NCI-H82 treated with DMSO at 0.1 percent for 48 hours (cell line): ENCODE results near the gene TMOD4.
"Not testable (repeated sequence)": the region's sequence is repeated elsewhere in the genome, so short reads cannot be mapped to it uniquely, and the experiment has no call there.

ENCODE experiments used
- DNase-seq: peaks from one replicate; lab custom pipeline; 2025; ENCODE audit not compliant: unreplicated experiment; lab: John Stamatoyannopoulos, UW

Gene TMOD4

DNA sequence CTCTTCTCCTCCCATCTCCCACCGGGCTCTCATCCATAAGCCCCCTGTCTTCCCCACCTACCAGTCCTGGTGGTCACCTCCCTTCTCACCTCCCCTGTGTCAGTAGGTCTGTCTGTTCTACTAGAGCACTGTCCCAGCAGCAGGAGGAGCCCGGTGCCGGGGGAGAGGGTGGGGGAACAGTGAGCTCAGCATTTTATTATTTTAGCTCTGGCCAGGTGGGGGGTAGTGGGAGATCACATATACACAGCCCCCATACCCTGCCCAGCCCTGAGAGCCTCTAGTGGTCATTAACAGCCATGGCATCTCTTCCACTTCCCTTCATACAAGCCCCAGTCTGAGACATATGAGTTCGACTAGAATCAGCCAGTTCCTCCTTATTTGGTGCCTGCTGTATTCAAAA lies at the start of gene TMOD4:
Gene TMOD4, minus strand, starts transcription at position 119 of the 400 bp plus-strand sequence. CDS start 1,106 bp downstream, outside the sequence.
- no peak for DNase-seq

GRCh38 chr1:151222130-151222529 lies 46.3 kb upstream of the TMOD4 start:
- no peak for DNase-seq

- no peak for DNase-seq
Measured at GRCh38 chr1:151221616-151222015, 45.8 kb upstream of the TMOD4 start.

- no peak for DNase-seq
Measured at GRCh38 chr1:151213560-151213959, 37.8 kb upstream of the TMOD4 start.

DNA sequence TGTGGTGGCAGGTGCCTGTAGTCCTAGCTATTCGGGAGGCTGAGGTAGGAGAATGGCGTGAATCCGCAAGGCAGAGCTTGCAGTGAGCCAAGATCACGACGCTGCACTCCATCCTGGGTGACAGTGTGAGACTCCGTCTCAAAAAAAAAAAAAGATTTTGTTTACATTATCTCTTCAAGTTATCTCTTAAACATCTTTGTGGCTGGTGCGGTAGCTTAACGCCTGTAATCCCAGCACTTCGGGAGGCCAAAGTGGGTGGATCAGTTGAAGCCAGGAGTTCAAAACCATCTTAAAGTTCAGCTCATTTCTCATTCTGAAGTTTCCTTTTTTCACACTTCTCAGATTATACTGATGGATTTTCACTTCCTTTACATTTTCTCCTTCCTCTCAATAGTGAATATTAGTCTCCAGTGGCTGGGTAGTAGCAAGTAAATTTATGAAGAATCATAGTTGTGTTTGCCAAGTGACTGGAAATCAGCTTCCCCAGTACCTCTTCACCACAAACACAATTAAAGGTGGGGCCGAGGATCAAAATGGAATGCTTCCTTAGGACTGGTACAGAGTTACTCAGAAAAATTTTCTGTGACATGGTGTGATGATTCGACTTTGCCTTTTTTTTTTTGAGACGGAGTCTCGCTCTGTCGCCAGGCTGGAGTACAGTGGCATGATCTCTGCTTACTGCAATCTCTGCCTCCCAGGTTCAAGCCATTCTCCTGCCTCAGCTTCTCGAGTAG lies 36.4 kb upstream of the TMOD4 start:
- DNase-seq = no peak

DNA sequence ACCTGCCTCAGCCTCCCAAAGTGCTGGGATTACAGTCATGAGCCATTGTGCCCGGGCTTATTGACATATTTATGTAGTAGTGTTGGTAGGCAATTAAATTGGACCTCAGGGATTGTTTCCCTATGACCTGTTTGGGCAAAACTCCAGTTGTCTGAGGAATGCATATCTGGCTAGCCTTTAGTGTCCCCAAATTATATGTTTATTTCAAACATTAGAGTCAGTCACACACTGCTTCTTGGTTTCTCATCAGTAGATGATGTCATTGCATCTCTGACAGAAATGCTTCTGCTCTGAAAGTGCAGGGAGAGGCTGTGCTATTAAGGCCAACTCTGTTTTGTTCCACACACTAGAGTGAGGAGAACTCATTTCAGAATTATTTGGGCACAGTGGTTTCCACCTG lies 35.0 kb upstream of the TMOD4 start:
- no peak for DNase-seq

DNA sequence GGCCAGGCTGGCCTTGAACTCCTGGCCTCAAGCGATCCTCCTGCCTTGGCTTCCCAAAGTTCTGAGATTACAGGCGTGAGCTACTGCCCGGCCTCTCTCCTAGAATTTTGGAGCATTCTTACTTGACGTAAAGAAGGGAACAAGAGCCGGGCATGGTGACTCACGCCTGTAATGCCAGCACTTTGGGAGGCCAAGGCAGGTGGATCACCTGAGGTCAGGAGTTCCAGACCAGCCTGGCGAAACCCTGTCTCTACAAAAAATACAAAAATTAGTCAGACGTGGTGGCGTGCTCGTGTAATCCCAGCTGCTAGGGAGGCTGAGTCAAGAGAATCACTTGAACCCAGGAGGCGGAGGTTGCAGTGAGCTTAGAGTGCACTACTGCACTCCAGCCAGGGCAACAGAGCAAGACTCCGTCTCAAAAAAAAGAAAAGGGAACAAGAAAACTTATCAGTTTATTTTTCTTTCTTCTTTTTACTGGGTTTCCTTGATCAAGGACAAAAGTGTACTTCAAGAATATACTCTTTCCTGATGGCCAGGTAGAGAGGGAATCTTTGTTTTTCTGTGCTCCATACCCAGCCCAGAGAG lies 29.7 kb upstream of the TMOD4 start:
- not testable (repeated sequence) for DNase-seq

GRCh38 chr1:151199873-151200581 lies 24.2 kb upstream of the TMOD4 start:
- DNase-seq = no peak

GRCh38 chr1:151198254-151199127 lies 22.7 kb upstream of the TMOD4 start, which contains the start of gene PIP5K1A:
TSS of gene PIP5K1A (plus strand) at chr1:151198552. CDS start at chr1:151198997, 445 bp downstream.
- DNase-seq = peak; percentile 99

GRCh38 chr1:151197863-151198253 lies 22.1 kb upstream of the TMOD4 start:
- DNase-seq = no peak

DNA sequence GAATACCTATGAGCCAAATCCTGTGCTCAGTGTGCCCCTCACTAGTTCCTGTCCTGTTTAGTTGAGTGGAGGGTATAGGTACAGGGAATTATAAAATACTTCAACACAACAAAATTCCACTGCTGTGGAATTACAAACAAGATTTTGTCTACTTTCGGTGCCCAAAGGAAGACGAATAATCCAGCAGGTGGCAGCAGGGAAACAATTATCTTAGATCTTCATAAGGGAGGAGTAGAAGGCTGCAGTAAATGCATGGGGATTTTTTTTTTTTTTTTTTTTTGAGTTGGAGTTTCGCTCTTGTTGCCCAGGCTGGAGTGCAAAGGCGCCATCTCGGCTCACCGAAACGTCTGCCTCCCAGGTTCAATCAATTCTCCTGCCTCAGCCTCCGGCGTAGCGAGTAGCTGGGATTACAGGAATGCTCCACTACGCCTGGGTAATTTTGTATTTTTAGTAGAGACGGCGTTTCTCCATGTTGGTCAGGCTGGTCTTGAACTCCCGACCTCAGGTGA lies 20.6 kb upstream of the TMOD4 start:
- DNase-seq = peak; percentile 91

GRCh38 chr1:151194894-151195594 lies 19.3 kb upstream of the TMOD4 start:
- DNase-seq = not testable (repeated sequence)

DNA sequence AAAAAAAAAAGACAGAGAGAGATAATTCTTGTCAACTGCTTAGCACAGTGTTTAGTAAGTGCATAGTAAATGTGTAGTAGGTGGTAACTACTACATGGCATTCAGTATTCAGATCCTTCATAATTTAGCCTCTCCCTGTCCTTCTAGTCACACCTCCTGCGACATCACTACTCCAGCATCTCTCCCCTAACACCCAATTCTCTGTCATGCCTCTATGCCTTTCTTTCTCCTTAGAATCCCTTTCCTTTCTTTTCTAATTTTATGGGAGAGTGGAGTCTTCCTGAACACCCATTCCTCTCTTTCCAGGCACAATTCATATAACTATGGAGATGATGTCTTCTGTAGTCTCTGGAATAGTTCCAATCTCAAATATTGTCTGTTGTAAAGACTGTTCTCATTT lies 18.1 kb upstream of the TMOD4 start:
- no peak for DNase-seq

DNA sequence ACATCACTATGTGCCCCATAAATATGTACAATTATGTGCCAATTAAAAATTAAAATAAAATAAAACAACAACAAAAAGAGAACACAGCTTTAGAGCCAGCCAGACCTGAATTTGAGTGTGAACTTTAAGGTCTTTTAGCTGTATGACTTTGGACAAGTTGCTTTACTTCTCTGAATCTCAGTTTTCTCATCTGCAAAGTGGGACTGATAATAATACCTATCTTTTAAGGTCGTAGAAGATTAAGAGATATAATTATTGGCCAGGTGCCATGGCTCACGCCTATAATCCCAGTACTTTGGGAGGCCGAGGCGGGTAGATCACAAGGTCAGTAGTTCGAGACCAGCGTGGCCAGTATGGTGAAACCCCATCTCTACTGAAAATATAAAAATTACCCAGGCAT lies 17.5 kb upstream of the TMOD4 start:
- no peak for DNase-seq

DNA sequence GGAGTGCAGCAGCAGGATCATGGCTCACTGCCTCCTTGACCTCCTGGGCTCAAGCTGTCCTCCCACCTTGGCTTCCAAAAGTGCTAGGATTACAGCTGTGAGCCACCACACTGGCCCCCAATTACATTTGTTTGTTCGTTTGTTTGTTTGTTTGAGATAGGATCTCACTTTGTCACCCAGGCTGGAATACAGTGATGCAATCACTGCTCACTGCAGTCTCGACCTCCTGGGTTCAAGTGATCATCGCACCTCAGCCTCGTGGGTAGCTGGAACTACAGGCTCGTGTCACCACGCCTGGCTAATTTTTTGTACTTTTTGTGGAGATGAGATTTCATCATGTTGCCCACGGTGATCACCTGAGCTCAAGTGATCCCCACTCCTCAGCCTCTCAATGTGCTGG lies 16.3 kb upstream of the TMOD4 start:
- no peak for DNase-seq

DNA sequence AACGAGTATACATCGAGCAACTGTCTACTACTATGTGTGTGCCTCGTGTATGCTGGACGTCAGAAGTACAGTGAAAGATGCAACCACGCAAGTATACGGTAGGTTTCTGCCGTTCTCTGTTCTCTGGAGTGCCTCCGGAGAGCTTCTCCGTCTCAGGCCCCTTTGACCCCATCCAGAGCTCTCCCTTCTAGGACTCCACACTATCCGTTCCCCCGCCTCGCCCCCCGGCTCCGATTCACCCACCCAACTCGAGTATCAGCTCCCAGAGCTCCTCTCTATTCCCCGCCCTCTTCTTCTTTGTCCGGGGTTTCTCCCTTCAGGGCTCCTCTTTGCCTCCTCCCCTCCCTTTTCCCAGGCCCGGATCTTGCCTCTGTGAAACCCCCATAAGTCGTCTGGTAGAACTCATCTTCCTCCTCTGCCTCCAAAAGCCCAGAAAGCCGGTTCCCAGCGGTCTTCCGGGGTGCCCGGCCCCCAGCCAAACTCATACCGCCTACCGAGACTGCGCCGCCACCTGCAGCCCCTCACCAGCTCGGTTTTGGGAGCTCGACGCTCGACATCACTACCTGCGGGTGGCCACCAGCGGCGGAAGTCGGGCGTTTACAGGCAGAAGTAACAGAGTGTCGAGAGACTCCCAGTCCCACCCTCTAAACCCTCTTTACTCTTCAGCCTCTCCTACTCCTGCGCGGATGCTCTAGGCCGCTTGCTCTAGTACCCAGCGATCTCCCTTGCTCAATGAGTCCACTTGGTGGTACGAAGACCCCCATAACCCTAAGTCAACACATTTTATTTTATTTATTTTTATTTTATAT lies 14.1 kb upstream of the TMOD4 start, which contains the start of gene VPS72:
Gene VPS72, minus strand, starts transcription at position 561 of the 809 bp plus-strand sequence. Its CDS starts 76 bp downstream, at position 485.
- DNase-seq = peak; percentile 92

DNA sequence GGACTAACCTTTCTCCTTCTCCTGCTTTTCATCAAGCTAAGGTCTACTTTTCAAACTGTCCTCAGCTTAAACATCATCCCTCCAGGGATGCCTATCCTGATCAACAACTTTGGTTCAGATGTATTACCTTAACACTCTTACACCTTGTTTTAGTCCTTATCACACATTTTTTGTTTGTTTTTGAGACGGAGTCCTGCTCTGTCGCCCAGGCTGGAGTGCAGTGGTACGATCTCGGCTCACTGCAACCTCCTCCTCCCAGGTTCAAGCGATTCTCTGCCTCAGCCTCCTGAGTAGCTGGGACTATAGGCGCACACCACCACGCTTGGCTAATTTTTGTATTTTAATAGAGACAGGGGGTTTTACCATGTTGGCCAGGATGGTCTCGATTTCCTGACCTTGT lies 12.9 kb upstream of the TMOD4 start:
- DNase-seq = not testable (repeated sequence)

DNA sequence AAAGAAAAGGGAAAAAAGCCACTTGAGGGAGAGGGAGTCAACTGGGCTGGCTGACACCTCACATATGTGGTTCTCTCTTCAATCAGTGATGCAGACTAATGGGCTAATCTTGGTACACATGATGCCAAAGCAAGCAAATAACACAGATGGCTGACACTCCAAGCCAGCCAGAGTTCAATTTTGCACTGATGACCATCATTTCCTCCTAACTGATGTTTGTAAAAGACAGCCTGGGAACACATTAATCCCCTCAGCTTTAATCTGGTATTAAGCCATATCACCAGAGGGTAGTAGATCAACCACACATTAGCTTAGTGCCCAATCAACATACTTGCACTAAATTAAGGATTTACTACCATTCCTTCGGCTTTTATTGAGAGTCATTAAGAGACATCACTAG lies 11.4 kb upstream of the TMOD4 start:
- peak; percentile 96 for DNase-seq

GRCh38 chr1:151184211-151184610 lies 8.4 kb upstream of the TMOD4 start:
- DNase-seq = no peak
